Suprapubic skin (tissue), 4 donors: Measurements from ENCODE around the gene DSTYK. TPM values are rescaled to one million over a fixed set of nuclear protein-coding genes. Genes with fewer than 3 reads are reported as not detected.

ENCODE experiments used
- DNase-seq, 2 donors: peaks; one replicate each; pipeline ENCODE4 v3.0.0-alpha.2; 2019; ENCODE audit warnings: low spot score in 2 of 2
- H3K27ac ChIP-seq: fragments of 200-600 bp; sonication (generic); one replicate; pipeline ENCODE4 v1.5.1; 2019
- H3K27me3 ChIP-seq: fragments of 200-600 bp; sonication (generic); one replicate; pipeline ENCODE4 v1.5.1; 2019
- H3K36me3 ChIP-seq: fragments of 200-600 bp; sonication (generic); one replicate; pipeline ENCODE4 v1.5.1; 2019
- H3K4me1 ChIP-seq: fragments of 200-600 bp; sonication (generic); one replicate; pipeline ENCODE4 v1.5.1; 2019
- H3K4me3 ChIP-seq: fragments of 200-600 bp; sonication (generic); one replicate; pipeline ENCODE4 v1.5.1; 2019; ENCODE audit warnings: mild to moderate bottlenecking
- H3K9me3 ChIP-seq: fragments of 200-600 bp; sonication (generic); one replicate; pipeline ENCODE4 v1.5.1; 2019
- EP300 ChIP-seq: sonication (generic); formaldehyde crosslinking; IDR thresholded peaks from one replicate; pipeline ENCODE4 v1.6.1; 2017; ENCODE audit warnings: antibody characterized with exemption
- POLR2A ChIP-seq, 2 donors: fragments of 450-650 bp; IDR thresholded peaks; one replicate each; pipeline ENCODE4 v1.6.1; 2017; ENCODE audit warnings: antibody characterized with exemption in 2 of 2, mild to moderate bottlenecking in 2 of 2, moderate library complexity in 2 of 2
- POLR2AphosphoS5 ChIP-seq, 3 donors: sonication (generic); formaldehyde crosslinking; IDR thresholded peaks; one replicate each; pipeline ENCODE4 v1.6.1; 2017; ENCODE audit warnings: antibody characterized with exemption in 3 of 3
- WGBS: methylation state at CpG from one replicate; pipeline ENCODE4 v1.1.5; 2018; 5-methylcytosine and 5-hydroxymethylcytosine counted together
- total RNA-seq, 4 donors: library from RNA; depleted of rRNA; stranded (reverse); fragments of >200 nt; gene quantifications; one replicate each; pipeline ENCODE4 v1.1.0, GENCODE V29; 2016
- TF ChIP-seq, protein P1 (sequence below), 2 donors: fragments of 200-600 bp in 1 of 2; fragments of 450-650 bp in 1 of 2; sonication (generic) in 1 of 2; IDR thresholded peaks; one replicate each; pipeline ENCODE4 v1.5.1; 2016 to 2019; ENCODE audit warnings: antibody characterized with exemption in 2 of 2, mild to moderate bottlenecking in 1 of 2, moderate library complexity in 1 of 2

Gene DSTYK
- total RNA-seq, 4 donors from 2014 or later: 12.3 to 19.5 (median 17.4) TPM

DNA sequence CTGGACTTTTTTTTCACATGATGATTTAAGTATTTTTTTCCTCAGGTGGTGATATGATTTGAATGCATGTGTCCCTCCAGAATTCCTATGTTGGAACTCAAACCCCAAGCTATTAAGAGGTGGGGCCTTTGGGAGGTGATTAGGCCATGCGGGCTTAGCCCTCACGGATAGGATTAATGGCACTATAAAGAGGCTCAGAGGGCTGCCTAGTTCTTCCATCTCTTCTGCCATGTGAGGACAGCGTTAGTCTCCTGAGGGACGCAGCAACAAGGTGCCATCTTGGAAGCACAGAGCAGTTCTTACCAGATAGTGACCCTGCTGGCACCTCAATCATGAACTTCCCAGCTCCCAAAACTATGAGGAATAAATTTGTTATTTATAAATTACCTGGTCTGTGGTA lies 71.4 kb downstream of the DSTYK start:
- Histone ChIP-seq H3K36me3 (no peaks in the 10 kb centered on the region), H3K4me3 (no peak overlapping the region), H3K27me3 (no peaks in the 10 kb centered on the region), H3K27ac (no peak overlapping the region), H3K9me3 (no peaks in the 10 kb centered on the region), H3K4me1 (peaks cover 7% of the 10 kb centered on the region)
- WGBS: 83% methylated on average over 4 of the region's 4 CpGs
- TF ChIP-seq POLR2AphosphoS5 (IDR thresholded peaks at IDR 0.05): no peak
- no peak for TF ChIP-seq POLR2A (IDR thresholded peaks at IDR 0.05)
- TF ChIP-seq EP300: no peak
- TF ChIP-seq, protein P1, sequence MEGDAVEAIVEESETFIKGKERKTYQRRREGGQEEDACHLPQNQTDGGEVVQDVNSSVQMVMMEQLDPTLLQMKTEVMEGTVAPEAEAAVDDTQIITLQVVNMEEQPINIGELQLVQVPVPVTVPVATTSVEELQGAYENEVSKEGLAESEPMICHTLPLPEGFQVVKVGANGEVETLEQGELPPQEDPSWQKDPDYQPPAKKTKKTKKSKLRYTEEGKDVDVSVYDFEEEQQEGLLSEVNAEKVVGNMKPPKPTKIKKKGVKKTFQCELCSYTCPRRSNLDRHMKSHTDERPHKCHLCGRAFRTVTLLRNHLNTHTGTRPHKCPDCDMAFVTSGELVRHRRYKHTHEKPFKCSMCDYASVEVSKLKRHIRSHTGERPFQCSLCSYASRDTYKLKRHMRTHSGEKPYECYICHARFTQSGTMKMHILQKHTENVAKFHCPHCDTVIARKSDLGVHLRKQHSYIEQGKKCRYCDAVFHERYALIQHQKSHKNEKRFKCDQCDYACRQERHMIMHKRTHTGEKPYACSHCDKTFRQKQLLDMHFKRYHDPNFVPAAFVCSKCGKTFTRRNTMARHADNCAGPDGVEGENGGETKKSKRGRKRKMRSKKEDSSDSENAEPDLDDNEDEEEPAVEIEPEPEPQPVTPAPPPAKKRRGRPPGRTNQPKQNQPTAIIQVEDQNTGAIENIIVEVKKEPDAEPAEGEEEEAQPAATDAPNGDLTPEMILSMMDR (IDR thresholded peaks at IDR 0.05): no peak
- no peak for DNase-seq

DNA sequence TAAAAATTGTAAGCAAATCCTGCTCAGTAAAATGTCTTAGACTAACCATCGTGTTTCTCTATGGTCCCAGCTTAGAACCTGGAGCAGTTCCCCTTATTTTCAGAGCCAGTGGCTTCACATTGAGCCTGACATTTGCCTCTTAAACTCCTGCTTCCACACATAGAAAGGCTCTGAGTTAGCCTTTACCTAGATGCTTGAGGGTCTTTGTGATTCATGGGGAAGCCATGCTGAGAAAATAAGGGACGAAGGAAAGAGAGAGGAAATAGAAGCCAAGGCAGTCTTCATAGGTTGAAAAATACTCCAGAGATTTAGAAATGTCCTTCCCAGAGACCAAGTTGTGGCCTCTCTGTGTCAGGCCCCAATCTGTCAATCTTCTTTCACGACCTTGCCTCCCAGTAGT lies 73.6 kb downstream of the DSTYK start:
- Histone ChIP-seq H3K4me3 (no peak overlapping the region), H3K36me3 (no peaks in the 10 kb centered on the region), H3K27me3 (no peaks in the 10 kb centered on the region), H3K9me3 (no peaks in the 10 kb centered on the region), H3K27ac (no peak overlapping the region), H3K4me1 (peaks cover 7% of the 10 kb centered on the region)
- no peak for DNase-seq
- WGBS: 83% methylated on average over 3 of the region's 3 CpGs
- no peak for TF ChIP-seq POLR2AphosphoS5 (IDR thresholded peaks at IDR 0.05)
- TF ChIP-seq, protein P1 (IDR thresholded peaks at IDR 0.05): no peak
- TF ChIP-seq EP300: no peak
- no peak for TF ChIP-seq POLR2A (IDR thresholded peaks at IDR 0.05)

DNA sequence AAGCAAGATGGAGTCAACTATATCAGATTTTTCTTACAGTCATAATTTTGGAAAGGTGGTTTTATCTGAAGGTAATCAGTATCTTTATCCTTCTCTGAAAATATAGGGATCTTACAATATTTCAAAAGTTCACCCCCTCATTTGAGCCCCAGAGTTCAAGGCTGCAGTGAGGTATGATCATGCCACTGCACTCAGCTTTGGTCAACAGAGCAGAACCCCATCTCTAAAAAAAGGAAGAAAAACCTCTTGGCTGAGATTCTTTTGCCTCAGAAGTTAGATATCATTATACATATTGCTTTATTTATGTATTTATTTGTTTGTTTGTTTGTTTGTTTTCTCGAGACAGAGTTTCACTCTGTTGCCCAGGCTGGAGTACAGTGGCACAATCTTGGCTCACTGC lies 78.2 kb downstream of the DSTYK start:
- no peaks in the 10 kb centered on the region for H3K4me1 ChIP-seq
- TF ChIP-seq POLR2AphosphoS5 (IDR thresholded peaks at IDR 0.05) (no peak), EP300 (no peak), POLR2A (IDR thresholded peaks at IDR 0.05) (no peak)
- TF ChIP-seq, protein P1 (IDR thresholded peaks at IDR 0.05): no peak
- WGBS: 90% methylated on average over 1 of the region's 1 CpG
- no peaks in the 10 kb centered on the region for H3K36me3 ChIP-seq
- no peak overlapping the region for H3K27ac ChIP-seq
- no peaks in the 10 kb centered on the region for H3K9me3 ChIP-seq
- no peaks in the 10 kb centered on the region for H3K27me3 ChIP-seq
- no peak for DNase-seq
- H3K4me3 ChIP-seq: no peak overlapping the region

DNA sequence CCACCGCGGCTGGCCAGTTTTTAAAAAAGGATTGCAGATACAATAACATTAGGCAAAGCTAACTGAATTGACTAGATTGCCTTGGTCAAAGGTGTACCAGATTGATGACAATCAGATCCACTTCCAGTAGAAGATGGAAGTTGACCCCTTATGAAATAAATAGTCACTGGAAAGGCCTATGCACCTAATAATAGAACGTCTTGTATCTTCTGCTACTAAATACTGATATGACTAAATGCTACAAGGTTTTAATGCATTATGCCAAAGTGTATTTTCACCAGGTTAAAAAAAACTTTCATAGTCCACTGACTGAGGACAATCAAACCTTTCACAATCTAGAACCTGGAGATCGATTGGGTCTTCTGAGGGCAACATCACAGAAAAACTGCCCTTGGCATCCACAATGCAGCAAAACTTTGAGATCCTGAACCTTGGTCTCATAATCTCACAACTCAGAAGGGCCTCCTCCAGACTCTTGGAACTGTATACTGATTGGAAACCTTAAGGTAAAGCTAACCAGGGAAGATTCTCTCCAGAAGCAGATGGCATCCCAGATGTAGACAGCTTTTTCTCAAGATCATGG lies 82.0 kb downstream of the DSTYK start:
- H3K4me1 ChIP-seq: no peaks in the 10 kb centered on the region
- TF ChIP-seq, protein P1 (IDR thresholded peaks at IDR 0.05): no peak
- TF ChIP-seq POLR2A (IDR thresholded peaks at IDR 0.05) (no peak), POLR2AphosphoS5 (IDR thresholded peaks at IDR 0.05) (no peak), EP300 (no peak)
- H3K27me3 ChIP-seq: no peaks in the 10 kb centered on the region
- no peak overlapping the region for H3K27ac ChIP-seq
- no peaks in the 10 kb centered on the region for H3K36me3 ChIP-seq
- H3K9me3 ChIP-seq: no peaks in the 10 kb centered on the region
- 93% methylated on average over 4 of the region's 4 CpGs for WGBS
- no peak for DNase-seq
- H3K4me3 ChIP-seq: no peak overlapping the region

DNA sequence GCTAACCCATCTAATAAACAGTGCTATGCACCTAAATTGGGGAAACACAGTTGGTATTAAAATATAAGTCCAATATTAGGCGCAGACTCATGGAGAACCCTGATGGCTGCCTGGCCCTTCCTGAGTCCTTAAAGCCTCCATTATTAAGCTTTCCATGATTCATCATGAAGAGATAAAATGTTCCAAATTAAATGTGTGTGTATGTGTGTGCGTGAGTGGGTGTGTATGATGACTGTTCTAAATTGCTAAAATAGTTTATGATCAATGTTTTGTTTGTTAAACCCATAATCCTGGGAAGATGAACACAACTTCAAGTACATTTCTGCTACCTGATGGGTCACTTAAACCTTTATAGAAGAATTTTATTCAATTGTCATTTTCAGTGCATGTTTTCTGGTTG lies 83.5 kb downstream of the DSTYK start:
- Histone ChIP-seq H3K27me3 (no peaks in the 10 kb centered on the region), H3K4me1 (no peaks in the 10 kb centered on the region), H3K4me3 (no peak overlapping the region), H3K9me3 (no peaks in the 10 kb centered on the region), H3K36me3 (no peaks in the 10 kb centered on the region), H3K27ac (no peak overlapping the region)
- TF ChIP-seq EP300 (no peak), POLR2A (IDR thresholded peaks at IDR 0.05) (no peak), POLR2AphosphoS5 (IDR thresholded peaks at IDR 0.05) (no peak)
- TF ChIP-seq, protein P1 (IDR thresholded peaks at IDR 0.05): no peak
- DNase-seq: no peak
- 91% methylated on average over 2 of the region's 2 CpGs for WGBS
